Stimulated activated naive CD4-positive, alpha-beta T cell (primary cell): ENCODE data around the gene BCL2A1.
"Not testable (repeated sequence)": the region's sequence is repeated elsewhere in the genome, so short reads cannot be mapped to it uniquely, and the experiment has no call there.

Source experiments
- DNase-seq, 6 experiments: peaks; one replicate each; lab custom pipeline; 2025; lab: John Stamatoyannopoulos, UW

The BCL2A1 gene

GRCh38 chr15:79989183-79989582 is 18.2 kb upstream of the BCL2A1 start:
- no peak for DNase-seq

GRCh38 chr15:79988448-79989117 is 17.6 kb upstream of the BCL2A1 start:
- no peak for DNase-seq

DNA sequence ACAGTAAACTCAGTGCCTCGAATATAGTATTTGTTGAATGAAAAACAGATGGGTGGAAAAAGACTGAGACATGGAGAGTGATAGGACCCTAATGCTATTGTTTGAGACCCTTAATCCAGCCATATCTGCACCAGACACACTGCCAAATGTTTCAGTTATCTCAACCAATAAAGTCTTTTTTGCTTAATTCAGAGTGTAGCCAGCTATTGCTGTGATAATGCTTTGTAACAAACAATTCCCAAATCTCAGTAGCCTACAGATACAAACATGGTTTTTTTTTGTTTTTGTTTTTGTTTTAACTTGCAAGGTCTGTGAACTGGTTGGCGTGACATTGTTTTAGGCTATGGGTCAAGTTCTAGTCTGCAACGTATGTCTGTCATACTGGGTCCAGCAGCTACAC is 17.0 kb upstream of the BCL2A1 start:
- no peak for DNase-seq

- no peak for DNase-seq
Measured at GRCh38 chr15:79987569-79987955, 16.6 kb upstream of the BCL2A1 start.

DNA sequence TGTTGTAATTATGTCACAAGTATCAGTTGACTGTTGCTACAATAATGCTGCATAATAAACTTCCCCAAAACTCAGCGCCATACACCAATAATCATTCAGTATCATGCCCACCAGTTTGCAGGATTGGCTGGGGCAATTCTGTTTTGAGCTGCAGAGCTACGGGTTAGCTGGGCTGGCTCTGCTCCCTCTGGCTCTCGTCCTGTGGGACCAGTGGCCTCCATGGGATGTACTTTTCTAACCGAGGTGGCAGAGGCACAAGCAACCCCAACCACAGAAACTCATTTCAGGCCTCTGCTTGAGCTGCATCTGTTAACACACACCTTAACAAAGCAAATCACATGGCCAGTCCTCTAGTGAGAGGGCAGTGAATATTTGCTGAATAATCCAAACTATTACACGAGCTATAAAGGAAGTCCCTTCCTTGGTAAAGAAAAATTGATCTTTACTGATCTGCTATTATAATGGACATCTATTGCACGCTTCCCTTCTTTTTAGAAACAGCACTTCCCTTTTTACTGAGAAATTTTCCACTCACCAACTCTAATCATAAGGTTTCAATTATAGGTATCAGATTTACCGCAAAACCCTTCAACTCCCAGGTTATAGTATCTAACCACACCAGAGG is 10.9 kb upstream of the BCL2A1 start:
- DNase-seq = no peak

GRCh38 chr15:79978655-79979514 is 7.9 kb upstream of the BCL2A1 start:
- no peak for DNase-seq

DNA sequence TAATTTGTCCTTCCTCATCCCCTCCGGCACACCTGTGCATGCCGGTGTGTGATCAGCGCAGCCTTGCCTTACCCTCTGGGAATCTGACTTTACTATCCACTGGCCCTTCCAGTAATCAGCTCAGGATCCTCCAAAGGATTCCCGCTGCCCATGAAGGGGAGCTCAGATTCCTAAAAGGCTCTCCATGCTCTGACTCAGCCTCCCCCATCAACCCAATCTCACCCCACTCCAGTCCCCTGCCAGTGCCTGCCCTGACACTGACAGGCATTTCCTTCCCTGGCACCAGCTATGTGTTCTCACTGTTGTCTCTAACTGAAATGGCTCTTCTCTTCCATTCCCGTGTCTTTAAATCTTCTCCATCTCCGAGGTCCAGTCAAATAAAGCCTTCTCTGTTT is 7.3 kb upstream of the BCL2A1 start:
- DNase-seq = no peak

DNA sequence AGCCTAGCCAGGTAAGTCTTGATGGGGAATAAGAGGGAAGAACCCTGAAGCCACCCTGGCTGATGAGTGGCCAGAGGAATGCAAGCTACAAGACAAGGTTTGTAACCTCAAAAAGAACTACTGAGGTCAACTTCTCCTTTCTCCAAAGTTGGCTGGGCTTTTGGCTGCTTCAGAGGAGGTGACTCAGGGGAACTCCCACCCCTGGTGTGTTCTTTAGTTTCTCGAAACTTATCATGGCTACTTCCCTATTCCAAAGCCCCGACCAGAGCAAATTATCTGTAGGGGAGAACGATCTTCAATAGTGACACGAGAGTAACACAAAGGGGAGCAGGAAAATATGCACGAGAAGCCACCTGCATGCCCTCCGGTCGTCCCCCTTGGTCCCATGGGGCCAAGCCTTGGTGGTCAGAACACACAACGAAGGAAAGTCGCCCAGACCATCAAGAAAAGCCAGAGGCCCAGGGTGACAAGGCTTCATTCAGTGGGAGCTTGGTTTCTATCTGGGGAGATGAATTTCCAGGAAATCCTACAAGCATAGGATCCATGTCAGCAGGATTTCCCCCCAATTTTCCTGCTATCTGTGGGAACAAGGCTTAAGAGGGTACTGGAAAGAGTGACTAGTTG is 6.5 kb upstream of the BCL2A1 start:
- no peak for DNase-seq

DNA sequence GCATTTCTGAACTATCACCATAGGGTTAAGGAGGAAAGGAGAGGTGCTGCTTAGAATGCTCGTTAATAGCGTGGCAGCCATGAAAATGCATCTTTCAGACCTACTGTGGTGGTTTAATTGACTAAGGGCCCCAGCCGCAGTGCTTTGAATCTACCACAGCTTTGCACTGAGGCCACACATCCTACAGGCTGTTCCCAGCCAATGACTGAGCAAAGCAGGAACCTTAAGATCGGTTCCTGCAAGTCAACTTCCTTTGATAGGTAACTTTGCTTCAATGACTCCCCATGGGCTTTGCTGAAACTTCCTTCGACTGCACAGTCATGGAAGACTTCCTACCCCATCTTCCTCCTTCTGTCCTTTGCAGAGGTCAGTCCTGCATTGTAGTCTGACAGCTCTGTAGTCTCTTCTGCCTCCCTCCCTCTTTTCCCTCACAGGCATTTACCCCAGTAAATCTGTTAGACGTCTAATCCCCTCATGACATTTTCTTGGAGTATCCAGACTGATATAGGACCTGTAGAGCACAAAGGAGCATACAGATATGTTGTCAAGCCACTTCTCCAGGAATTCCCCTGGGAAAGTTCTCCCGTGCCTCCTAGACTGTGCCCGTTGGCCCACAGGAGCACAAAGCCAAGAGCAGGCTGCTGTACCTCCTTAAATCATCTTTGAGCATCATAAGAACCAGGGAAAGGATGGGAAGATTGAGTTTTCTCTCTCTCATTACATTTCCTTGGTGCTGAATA is 2.6 kb upstream of the BCL2A1 start:
- DNase-seq = peak in 1 of 6 experiments; percentile 8

- no peak for DNase-seq
Measured at GRCh38 chr15:79972863-79973262, 1.9 kb upstream of the BCL2A1 start.

- no peak for DNase-seq
Measured at GRCh38 chr15:79970181-79970580, 815 bp downstream of the BCL2A1 start.

DNA sequence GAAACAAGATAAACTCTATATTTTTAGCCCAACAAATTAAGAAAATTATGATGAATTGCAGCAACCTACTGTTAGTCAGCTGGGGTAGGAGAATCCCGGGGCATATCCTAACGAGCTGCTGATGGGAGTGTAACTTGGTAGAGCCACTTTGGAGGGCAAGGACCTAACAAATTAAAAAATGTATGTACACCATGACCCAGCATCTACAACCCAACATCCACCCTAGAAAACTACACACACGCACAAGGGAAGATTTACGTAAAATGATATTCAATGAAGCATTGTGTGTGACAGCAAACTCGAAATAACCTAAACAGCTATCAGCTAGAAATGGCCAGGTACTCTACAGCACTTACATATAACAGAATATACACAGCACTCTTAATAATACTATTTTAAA is 1.9 kb downstream of the BCL2A1 start:
- no peak for DNase-seq

- no peak for DNase-seq
Measured at GRCh38 chr15:79967298-79968182, 3.5 kb downstream of the BCL2A1 start.

DNA sequence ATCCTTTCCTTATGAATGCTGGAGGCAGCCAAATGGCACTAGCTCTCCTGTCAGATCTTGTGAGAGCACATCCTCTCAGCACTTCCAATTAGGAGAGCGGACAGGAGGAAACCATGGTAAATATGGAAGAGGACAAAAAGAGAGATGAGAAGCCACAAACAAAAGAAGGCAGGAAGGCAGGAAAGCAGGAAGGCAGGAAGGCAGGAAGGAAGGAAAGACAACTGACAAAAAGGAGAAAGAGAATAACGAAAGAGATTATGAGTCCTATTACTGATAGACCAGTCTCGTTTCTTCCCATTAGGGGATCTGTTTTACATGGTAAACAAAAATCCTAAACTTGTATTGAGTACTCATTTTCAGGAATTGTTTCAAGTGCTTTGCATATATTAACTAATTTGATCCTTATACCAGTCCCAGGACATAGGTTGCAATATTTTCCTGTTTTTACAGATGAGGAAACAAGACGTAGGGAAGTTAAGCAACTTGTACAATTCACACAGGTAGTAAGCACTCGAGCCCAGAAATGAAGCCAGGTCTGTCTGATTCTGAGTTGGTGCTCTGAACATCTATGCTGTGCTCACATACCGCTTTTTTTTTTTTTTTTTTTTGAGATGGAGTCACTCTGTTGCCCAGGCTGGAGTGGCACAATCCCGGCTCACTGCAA is 4.2 kb downstream of the BCL2A1 start:
- no peak for DNase-seq

- DNase-seq = no peak
Measured at GRCh38 chr15:79965846-79966630, 5.0 kb downstream of the BCL2A1 start.

- DNase-seq = no peak
Measured at GRCh38 chr15:79964232-79964805, 6.7 kb downstream of the BCL2A1 start.

- DNase-seq = not testable (repeated sequence)
Measured at GRCh38 chr15:79962921-79963320, 8.1 kb downstream of the BCL2A1 start.

DNA sequence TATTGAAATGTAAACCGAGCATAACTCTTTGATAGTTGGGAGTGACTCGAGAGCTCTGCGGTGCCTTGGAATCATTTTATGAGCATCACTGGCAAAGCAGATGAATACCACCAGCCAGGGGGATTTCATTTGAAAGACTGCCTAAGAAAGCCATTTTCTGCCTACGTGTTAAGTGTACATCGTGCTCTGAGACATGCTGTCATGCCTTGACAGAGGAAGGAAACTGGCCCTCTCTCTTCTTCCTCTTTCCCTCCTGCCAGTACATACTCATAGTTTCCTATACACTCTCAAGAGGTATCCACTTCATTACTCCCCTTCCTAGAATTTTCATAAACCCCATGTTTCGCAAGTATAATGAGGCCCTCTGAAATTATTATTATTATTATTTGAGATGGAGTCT is 8.8 kb downstream of the BCL2A1 start:
- no peak for DNase-seq
